Nephron (organoid): ENCODE data around the gene TLE4.
"Not testable (repeated sequence)": the region's sequence is repeated elsewhere in the genome, so short reads cannot be mapped to it uniquely, and the experiment has no call there.

Experiments used
- H3K27ac Mint-ChIP-seq, 3 experiments: 2 replicates each; pipeline ENCODE4 v1.8.0; 2020; ENCODE audit warnings: mixed read lengths in 3 of 3, mild to moderate bottlenecking in 2 of 3, moderate library complexity in 1 of 3
- H3K27me3 Mint-ChIP-seq: 2 replicates; pipeline ENCODE4 v1.8.0; 2021; ENCODE audit warnings: low read depth, mild to moderate bottlenecking, moderate library complexity, mixed read lengths
- H3K36me3 Mint-ChIP-seq: 2 replicates; pipeline ENCODE4 v1.8.0; 2020; ENCODE audit warnings: low read depth, mixed read lengths
- H3K4me1 Mint-ChIP-seq: 2 replicates; pipeline ENCODE4 v1.8.0; 2020; ENCODE audit warnings: mixed read lengths
- H3K4me3 Mint-ChIP-seq, 3 experiments: 2 replicates each; pipeline ENCODE4 v1.8.0; 2020; ENCODE audit warnings: mild to moderate bottlenecking in 3 of 3, mixed read lengths in 3 of 3, moderate library complexity in 2 of 3
- H3K9me3 Mint-ChIP-seq: 2 replicates; pipeline ENCODE4 v1.8.0; 2020; ENCODE audit warnings: mixed read lengths
- TF ChIP-seq, protein P1 (sequence below), 3 experiments: fragments of 200-600 bp; sonication (generic); IDR thresholded peaks; one replicate each; pipeline ENCODE4 v1.5.0; 2021; ENCODE audit warnings: antibody characterized with exemption in 3 of 3; ENCODE audit not compliant: unreplicated experiment in 3 of 3

The TLE4 gene

DNA sequence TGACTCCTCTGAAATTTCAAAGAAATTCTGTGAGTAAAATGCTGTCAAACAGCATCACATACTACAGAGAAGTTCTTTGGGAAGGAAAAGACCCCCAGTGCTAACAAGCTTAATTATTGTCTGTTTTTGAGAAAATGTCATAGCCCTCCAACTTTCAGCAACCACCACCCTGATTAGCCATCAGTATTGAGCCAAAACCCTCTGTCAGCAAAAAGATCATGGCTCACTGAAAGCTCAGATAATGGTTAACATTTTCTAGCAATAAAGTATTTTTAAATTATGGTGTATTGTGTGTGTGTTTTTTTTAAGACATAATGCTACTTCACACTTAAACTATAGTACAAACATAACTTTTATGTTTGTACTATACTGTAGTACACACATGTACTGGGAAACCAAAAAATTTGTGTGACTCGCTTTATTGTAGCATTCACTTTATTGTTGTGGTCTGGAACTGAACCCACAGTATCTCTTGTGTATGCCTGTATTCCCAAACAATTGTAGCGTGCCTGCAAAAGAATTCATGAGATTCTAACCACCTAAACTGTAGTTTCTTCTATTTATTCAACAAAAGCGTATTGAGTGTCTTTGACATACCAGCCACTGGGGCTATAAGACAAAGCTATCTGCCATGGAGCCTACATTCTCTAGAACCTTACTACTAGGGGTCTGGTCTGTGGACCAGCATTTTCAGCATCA is 31.6 kb downstream of the TLE4 start:
- Mint-ChIP-seq H3K36me3 (peaks cover 45% of the 10 kb centered on the region), H3K4me3 (no peak overlapping the region), H3K4me1 (peaks cover 16% of the 10 kb centered on the region), H3K9me3 (peaks cover 24% of the 10 kb centered on the region), H3K27me3 (no peaks in the 10 kb centered on the region), H3K27ac (no peak overlapping the region)
- TF ChIP-seq, protein P1, sequence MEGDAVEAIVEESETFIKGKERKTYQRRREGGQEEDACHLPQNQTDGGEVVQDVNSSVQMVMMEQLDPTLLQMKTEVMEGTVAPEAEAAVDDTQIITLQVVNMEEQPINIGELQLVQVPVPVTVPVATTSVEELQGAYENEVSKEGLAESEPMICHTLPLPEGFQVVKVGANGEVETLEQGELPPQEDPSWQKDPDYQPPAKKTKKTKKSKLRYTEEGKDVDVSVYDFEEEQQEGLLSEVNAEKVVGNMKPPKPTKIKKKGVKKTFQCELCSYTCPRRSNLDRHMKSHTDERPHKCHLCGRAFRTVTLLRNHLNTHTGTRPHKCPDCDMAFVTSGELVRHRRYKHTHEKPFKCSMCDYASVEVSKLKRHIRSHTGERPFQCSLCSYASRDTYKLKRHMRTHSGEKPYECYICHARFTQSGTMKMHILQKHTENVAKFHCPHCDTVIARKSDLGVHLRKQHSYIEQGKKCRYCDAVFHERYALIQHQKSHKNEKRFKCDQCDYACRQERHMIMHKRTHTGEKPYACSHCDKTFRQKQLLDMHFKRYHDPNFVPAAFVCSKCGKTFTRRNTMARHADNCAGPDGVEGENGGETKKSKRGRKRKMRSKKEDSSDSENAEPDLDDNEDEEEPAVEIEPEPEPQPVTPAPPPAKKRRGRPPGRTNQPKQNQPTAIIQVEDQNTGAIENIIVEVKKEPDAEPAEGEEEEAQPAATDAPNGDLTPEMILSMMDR (IDR thresholded peaks at IDR 0.05; ENCODE audit: unreplicated experiment in 3 of 3), result no peak

GRCh38 chr9:79604149-79604548 is 32.4 kb downstream of the TLE4 start:
- TF ChIP-seq, protein P1 (IDR thresholded peaks at IDR 0.05; ENCODE audit: unreplicated experiment in 3 of 3), result no peak
- H3K27ac Mint-ChIP-seq, result no peak overlapping the region
- peaks cover 9% of the 10 kb centered on the region for H3K4me1 Mint-ChIP-seq
- H3K4me3 Mint-ChIP-seq, result no peak overlapping the region
- H3K9me3 Mint-ChIP-seq, result peaks cover 24% of the 10 kb centered on the region
- no peaks in the 10 kb centered on the region for H3K27me3 Mint-ChIP-seq
- H3K36me3 Mint-ChIP-seq, result peaks cover 37% of the 10 kb centered on the region

GRCh38 chr9:79604921-79605562 is 33.3 kb downstream of the TLE4 start:
- Mint-ChIP-seq H3K4me3 (no peak overlapping the region), H3K27ac (no peak overlapping the region), H3K4me1 (peaks cover 10% of the 10 kb centered on the region), H3K27me3 (no peaks in the 10 kb centered on the region), H3K36me3 (peaks cover 30% of the 10 kb centered on the region), H3K9me3 (peaks cover 21% of the 10 kb centered on the region)
- TF ChIP-seq, protein P1 (IDR thresholded peaks at IDR 0.05; ENCODE audit: unreplicated experiment in 3 of 3), result no peak

- Mint-ChIP-seq H3K36me3 (peaks cover 20% of the 10 kb centered on the region), H3K4me1 (peaks cover 22% of the 10 kb centered on the region), H3K9me3 (peaks cover 19% of the 10 kb centered on the region)
- H3K4me3 Mint-ChIP-seq, H3K27ac Mint-ChIP-seq, H3K27me3 Mint-ChIP-seq: not testable (repeated sequence)
Observed at GRCh38 chr9:79606529-79606928, 34.8 kb downstream of the TLE4 start.

DNA sequence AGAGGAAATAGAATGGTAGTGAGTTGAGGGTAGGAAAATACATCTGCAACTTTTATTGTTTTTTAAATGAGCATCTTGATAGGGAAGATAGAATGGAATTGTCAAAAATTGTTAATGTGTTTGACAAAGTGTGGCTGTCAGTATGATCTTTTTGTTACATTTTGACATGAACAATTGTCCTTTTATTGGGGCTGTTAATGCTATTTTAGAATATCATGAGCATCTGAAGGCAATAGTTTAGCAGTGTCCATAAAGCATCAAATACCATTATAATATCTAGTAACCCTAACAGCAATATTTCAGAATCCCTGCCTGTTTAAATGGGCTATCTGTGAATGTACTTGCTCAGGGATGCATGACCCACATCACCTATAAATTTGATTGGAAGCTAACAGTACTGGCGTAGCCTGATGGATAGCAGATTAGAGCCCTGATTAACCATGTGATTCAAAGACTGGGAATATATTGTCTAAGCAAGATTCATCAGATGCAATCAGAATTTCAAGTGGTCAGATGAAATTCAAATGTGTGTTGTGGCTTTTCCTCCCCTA is 37.8 kb downstream of the TLE4 start:
- peaks cover 30% of the 10 kb centered on the region for H3K4me1 Mint-ChIP-seq
- peaks cover 31% of the 10 kb centered on the region for H3K36me3 Mint-ChIP-seq
- TF ChIP-seq, protein P1 (IDR thresholded peaks at IDR 0.05; ENCODE audit: unreplicated experiment in 3 of 3), result no peak
- no peaks in the 10 kb centered on the region for H3K27me3 Mint-ChIP-seq
- no peak overlapping the region for H3K4me3 Mint-ChIP-seq
- H3K9me3 Mint-ChIP-seq, result peaks cover 7% of the 10 kb centered on the region
- peak overlapping the region; percentile 23 to 86 (median 56) for H3K27ac Mint-ChIP-seq

DNA sequence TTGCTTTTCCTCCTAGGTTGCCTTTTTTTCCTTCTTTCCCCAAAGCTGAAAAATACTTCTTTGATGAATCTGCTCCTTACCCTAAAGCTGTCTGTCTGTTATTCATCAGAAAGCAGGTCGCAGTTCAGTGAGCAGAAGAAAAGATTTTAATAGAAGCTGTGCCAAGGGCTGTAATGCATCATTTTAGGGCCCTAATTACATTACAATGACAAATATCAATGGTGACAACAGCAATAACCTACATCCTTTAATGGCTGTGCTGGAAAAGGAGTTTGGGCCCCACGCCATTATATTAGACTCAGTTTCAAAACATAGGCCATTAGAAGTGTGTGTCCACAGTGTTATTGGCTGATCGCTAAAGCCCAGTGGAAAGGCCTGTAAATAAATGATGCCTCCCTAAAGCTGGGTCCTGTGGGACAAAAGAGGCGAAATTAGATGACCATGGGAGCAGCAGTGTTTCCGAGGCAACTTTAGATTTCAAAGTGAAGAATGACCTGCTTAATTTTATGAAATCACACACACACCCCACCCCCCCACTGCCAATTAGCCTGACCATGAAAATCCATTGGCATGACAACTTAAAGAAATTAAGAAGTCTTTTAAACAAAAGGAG is 38.4 kb downstream of the TLE4 start:
- TF ChIP-seq, protein P1 (IDR thresholded peaks at IDR 0.05; ENCODE audit: unreplicated experiment in 3 of 3), result no peak
- H3K36me3 Mint-ChIP-seq, result peaks cover 31% of the 10 kb centered on the region
- H3K4me1 Mint-ChIP-seq, result peaks cover 33% of the 10 kb centered on the region
- peak overlapping the region; percentile 23 to 86 (median 56) for H3K27ac Mint-ChIP-seq
- H3K27me3 Mint-ChIP-seq, result no peaks in the 10 kb centered on the region
- peaks cover 7% of the 10 kb centered on the region for H3K9me3 Mint-ChIP-seq
- no peak overlapping the region for H3K4me3 Mint-ChIP-seq
